ENCODE measurements around the gene SCUBE2.

SCUBE2 gene

GRCh38 chr11:9138133-9138453 is 46.7 kb upstream of the SCUBE2 start:
- H3K4me3 ChIP-seq (ENCODE audit: low read depth, low read length) = no peak overlapping the region
- TF ChIP-seq CTCF (IDR thresholded peaks at IDR 0.05; ENCODE audit: low read depth, low read length) (no peak), MAX (IDR thresholded peaks at IDR 0.05; ENCODE audit: low read depth, low read length) (no peak), MYC (IDR thresholded peaks at IDR 0.05; ENCODE audit: low read depth, low read length) (no peak), POLR2A (IDR thresholded peaks at IDR 0.05; ENCODE audit: extremely low read depth, insufficient read length) (no peak)
- no peak for DNase-seq (ENCODE audit: low read depth)

- no peak overlapping the region for H3K4me3 ChIP-seq (ENCODE audit: low read depth, low read length)
- no peak for TF ChIP-seq MYC (IDR thresholded peaks at IDR 0.05; ENCODE audit: low read depth, low read length)
- no peak for TF ChIP-seq MAX (IDR thresholded peaks at IDR 0.05; ENCODE audit: low read depth, low read length)
- TF ChIP-seq POLR2A (IDR thresholded peaks at IDR 0.05; ENCODE audit: extremely low read depth, insufficient read length) = no peak
- TF ChIP-seq CTCF (IDR thresholded peaks at IDR 0.05; ENCODE audit: low read depth, low read length) = peak; percentile 94
- DNase-seq (ENCODE audit: low read depth) = peak; percentile 74
Observed at GRCh38 chr11:9137293-9138132, 46.1 kb upstream of the SCUBE2 start.

GRCh38 chr11:9136741-9137140 is 45.3 kb upstream of the SCUBE2 start:
- TF ChIP-seq MAX (IDR thresholded peaks at IDR 0.05; ENCODE audit: low read depth, low read length) (no peak), CTCF (IDR thresholded peaks at IDR 0.05; ENCODE audit: low read depth, low read length) (no peak), MYC (IDR thresholded peaks at IDR 0.05; ENCODE audit: low read depth, low read length) (no peak), POLR2A (IDR thresholded peaks at IDR 0.05; ENCODE audit: extremely low read depth, insufficient read length) (no peak)
- H3K4me3 ChIP-seq (ENCODE audit: low read depth, low read length) = no peak overlapping the region
- DNase-seq (ENCODE audit: low read depth) = no peak

GRCh38 chr11:9133956-9134355 is 42.6 kb upstream of the SCUBE2 start:
- no peak for DNase-seq (ENCODE audit: low read depth)
- H3K4me3 ChIP-seq (ENCODE audit: low read depth, low read length) = no peak overlapping the region
- no peak for TF ChIP-seq MYC (IDR thresholded peaks at IDR 0.05; ENCODE audit: low read depth, low read length)
- no peak for TF ChIP-seq CTCF (IDR thresholded peaks at IDR 0.05; ENCODE audit: low read depth, low read length)
- TF ChIP-seq MAX (IDR thresholded peaks at IDR 0.05; ENCODE audit: low read depth, low read length) = no peak
- TF ChIP-seq POLR2A (IDR thresholded peaks at IDR 0.05; ENCODE audit: extremely low read depth, insufficient read length) = no peak

GRCh38 chr11:9132203-9132878 is 40.9 kb upstream of the SCUBE2 start:
- no peak for DNase-seq (ENCODE audit: low read depth)
- TF ChIP-seq MAX (IDR thresholded peaks at IDR 0.05; ENCODE audit: low read depth, low read length) (no peak), POLR2A (IDR thresholded peaks at IDR 0.05; ENCODE audit: extremely low read depth, insufficient read length) (no peak), CTCF (IDR thresholded peaks at IDR 0.05; ENCODE audit: low read depth, low read length) (no peak), MYC (IDR thresholded peaks at IDR 0.05; ENCODE audit: low read depth, low read length) (no peak)
- no peak overlapping the region for H3K4me3 ChIP-seq (ENCODE audit: low read depth, low read length)
